ENCODE results near the gene PDHA1.

- TF ChIP-seq POLR2A (IDR thresholded peaks at IDR 0.05; ENCODE audit: low read length) = no peak
- no peak for TF ChIP-seq GATA1 (IDR thresholded peaks at IDR 0.05; ENCODE audit: low read depth, low read length)
Measured at GRCh38 chrX:19332983-19333382, 10.7 kb upstream of the PDHA1 start.
